ENCODE measurements around the gene ITPKA.

DNA sequence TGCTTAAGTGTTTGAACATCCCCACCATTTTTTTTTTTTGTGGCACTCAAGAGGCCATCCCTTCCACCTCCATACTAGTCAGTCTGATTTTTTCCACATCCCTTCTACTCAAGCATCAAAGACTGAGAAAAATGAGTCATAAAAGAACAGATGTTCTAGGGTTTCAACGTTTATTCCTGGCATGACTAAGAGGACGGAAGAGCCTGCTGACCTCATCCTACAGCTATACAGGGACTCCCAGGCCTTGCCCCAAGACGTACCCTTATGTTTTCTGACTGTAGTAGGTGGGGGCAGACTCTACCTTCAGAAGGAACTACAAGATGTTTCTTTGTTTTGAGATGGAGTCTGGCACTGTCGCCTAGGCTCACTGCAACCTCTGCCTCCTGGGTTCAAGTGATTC lies 3.3 kb upstream of the ITPKA start:
- TF ChIP-seq ZNF274 (CRISPR knock-in tag; IDR thresholded peaks at IDR 0.05): no peak
- TF ChIP-seq, protein P1, sequence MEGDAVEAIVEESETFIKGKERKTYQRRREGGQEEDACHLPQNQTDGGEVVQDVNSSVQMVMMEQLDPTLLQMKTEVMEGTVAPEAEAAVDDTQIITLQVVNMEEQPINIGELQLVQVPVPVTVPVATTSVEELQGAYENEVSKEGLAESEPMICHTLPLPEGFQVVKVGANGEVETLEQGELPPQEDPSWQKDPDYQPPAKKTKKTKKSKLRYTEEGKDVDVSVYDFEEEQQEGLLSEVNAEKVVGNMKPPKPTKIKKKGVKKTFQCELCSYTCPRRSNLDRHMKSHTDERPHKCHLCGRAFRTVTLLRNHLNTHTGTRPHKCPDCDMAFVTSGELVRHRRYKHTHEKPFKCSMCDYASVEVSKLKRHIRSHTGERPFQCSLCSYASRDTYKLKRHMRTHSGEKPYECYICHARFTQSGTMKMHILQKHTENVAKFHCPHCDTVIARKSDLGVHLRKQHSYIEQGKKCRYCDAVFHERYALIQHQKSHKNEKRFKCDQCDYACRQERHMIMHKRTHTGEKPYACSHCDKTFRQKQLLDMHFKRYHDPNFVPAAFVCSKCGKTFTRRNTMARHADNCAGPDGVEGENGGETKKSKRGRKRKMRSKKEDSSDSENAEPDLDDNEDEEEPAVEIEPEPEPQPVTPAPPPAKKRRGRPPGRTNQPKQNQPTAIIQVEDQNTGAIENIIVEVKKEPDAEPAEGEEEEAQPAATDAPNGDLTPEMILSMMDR (CRISPR knock-in tag; IDR thresholded peaks at IDR 0.05): no peak
- TF ChIP-seq TAF1 (CRISPR knock-in tag; IDR thresholded peaks at IDR 0.05): no peak
- TF ChIP-seq, protein P2, sequence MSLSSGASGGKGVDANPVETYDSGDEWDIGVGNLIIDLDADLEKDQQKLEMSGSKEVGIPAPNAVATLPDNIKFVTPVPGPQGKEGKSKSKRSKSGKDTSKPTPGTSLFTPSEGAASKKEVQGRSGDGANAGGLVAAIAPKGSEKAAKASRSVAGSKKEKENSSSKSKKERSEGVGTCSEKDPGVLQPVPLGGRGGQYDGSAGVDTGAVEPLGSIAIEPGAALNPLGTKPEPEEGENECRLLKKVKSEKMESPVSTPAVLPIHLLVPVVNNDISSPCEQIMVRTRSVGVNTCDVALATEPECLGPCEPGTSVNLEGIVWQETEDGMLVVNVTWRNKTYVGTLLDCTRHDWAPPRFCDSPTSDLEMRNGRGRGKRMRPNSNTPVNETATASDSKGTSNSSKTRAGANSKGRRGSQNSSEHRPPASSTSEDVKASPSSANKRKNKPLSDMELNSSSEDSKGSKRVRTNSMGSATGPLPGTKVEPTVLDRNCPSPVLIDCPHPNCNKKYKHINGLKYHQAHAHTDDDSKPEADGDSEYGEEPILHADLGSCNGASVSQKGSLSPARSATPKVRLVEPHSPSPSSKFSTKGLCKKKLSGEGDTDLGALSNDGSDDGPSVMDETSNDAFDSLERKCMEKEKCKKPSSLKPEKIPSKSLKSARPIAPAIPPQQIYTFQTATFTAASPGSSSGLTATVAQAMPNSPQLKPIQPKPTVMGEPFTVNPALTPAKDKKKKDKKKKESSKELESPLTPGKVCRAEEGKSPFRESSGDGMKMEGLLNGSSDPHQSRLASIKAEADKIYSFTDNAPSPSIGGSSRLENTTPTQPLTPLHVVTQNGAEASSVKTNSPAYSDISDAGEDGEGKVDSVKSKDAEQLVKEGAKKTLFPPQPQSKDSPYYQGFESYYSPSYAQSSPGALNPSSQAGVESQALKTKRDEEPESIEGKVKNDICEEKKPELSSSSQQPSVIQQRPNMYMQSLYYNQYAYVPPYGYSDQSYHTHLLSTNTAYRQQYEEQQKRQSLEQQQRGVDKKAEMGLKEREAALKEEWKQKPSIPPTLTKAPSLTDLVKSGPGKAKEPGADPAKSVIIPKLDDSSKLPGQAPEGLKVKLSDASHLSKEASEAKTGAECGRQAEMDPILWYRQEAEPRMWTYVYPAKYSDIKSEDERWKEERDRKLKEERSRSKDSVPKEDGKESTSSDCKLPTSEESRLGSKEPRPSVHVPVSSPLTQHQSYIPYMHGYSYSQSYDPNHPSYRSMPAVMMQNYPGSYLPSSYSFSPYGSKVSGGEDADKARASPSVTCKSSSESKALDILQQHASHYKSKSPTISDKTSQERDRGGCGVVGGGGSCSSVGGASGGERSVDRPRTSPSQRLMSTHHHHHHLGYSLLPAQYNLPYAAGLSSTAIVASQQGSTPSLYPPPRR (CRISPR knock-in tag; IDR thresholded peaks at IDR 0.05; ENCODE audit: borderline replicate concordance): no peak
- TF ChIP-seq, protein P3, sequence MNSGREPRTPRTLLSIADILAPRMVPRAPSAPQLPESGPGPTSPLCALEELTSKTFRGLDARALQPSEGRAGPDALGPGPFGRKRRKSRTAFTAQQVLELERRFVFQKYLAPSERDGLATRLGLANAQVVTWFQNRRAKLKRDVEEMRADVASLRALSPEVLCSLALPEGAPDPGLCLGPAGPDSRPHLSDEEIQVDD (CRISPR knock-in tag; IDR thresholded peaks at IDR 0.05; ENCODE audit: borderline replicate concordance): no peak
- TF ChIP-seq, protein P4, sequence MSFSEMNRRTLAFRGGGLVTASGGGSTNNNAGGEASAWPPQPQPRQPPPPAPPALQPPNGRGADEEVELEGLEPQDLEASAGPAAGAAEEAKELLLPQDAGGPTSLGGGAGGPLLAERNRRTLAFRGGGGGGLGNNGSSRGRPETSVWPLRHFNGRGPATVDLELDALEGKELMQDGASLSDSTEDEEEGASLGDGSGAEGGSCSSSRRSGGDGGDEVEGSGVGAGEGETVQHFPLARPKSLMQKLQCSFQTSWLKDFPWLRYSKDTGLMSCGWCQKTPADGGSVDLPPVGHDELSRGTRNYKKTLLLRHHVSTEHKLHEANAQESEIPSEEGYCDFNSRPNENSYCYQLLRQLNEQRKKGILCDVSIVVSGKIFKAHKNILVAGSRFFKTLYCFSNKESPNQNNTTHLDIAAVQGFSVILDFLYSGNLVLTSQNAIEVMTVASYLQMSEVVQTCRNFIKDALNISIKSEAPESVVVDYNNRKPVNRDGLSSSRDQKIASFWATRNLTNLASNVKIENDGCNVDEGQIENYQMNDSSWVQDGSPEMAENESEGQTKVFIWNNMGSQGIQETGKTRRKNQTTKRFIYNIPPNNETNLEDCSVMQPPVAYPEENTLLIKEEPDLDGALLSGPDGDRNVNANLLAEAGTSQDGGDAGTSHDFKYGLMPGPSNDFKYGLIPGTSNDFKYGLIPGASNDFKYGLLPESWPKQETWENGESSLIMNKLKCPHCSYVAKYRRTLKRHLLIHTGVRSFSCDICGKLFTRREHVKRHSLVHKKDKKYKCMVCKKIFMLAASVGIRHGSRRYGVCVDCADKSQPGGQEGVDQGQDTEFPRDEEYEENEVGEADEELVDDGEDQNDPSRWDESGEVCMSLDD (CRISPR knock-in tag; IDR thresholded peaks at IDR 0.05; ENCODE audit: borderline replicate concordance): no peak
- no peak for TF ChIP-seq MTF2 (CRISPR knock-in tag; IDR thresholded peaks at IDR 0.05; ENCODE audit: borderline replicate concordance)
- no peak for TF ChIP-seq ZNF841 (CRISPR knock-in tag; IDR thresholded peaks at IDR 0.05; ENCODE audit: borderline replicate concordance)
- TF ChIP-seq, protein P5, sequence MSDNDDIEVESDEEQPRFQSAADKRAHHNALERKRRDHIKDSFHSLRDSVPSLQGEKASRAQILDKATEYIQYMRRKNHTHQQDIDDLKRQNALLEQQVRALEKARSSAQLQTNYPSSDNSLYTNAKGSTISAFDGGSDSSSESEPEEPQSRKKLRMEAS (IDR thresholded peaks at IDR 0.05): no peak
- TF ChIP-seq, protein P6, sequence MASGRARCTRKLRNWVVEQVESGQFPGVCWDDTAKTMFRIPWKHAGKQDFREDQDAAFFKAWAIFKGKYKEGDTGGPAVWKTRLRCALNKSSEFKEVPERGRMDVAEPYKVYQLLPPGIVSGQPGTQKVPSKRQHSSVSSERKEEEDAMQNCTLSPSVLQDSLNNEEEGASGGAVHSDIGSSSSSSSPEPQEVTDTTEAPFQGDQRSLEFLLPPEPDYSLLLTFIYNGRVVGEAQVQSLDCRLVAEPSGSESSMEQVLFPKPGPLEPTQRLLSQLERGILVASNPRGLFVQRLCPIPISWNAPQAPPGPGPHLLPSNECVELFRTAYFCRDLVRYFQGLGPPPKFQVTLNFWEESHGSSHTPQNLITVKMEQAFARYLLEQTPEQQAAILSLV (CRISPR knock-in tag; IDR thresholded peaks at IDR 0.05; ENCODE audit: borderline replicate concordance): no peak
- TF ChIP-seq, protein P7, sequence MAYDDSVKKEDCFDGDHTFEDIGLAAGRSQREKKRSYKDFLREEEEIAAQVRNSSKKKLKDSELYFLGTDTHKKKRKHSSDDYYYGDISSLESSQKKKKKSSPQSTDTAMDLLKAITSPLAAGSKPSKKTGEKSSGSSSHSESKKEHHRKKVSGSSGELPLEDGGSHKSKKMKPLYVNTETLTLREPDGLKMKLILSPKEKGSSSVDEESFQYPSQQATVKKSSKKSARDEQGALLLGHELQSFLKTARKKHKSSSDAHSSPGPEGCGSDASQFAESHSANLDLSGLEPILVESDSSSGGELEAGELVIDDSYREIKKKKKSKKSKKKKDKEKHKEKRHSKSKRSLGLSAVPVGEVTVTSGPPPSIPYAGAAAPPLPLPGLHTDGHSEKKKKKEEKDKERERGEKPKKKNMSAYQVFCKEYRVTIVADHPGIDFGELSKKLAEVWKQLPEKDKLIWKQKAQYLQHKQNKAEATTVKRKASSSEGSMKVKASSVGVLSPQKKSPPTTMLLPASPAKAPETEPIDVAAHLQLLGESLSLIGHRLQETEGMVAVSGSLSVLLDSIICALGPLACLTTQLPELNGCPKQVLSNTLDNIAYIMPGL (CRISPR knock-in tag; IDR thresholded peaks at IDR 0.05; ENCODE audit: borderline replicate concordance in 1 of 2, low read depth in 1 of 2): no peak
- TF ChIP-seq RBAK (CRISPR knock-in tag; IDR thresholded peaks at IDR 0.05): no peak
